Measurements from ENCODE around the gene DPYD. TPM values are rescaled to one million over a fixed set of nuclear protein-coding genes. Genes with fewer than 3 reads are reported as not detected.

The DPYD gene
- total and polyA plus RNA-seq, 4 donors: 17.7 to 99.3 (median 74.4) TPM

- Histone ChIP-seq H3K9ac (ENCODE audit: insufficient read depth in 1 of 2, low read length in 2 of 2) (no peak overlapping the region), H3K4me1 (ENCODE audit: control insufficient read depth in 5 of 5, insufficient read depth in 5 of 5, low read length in 5 of 5) (peaks cover 0 to 4% (median 0%) of the 10 kb centered on the region in 5 donors), H3K4me3 (no peak overlapping the region), H3K9me3 (ENCODE audit: control insufficient read depth in 4 of 4, insufficient read depth in 3 of 4, low read length in 3 of 4) (no peaks in the 10 kb centered on the region), H3K27ac (ENCODE audit: low read depth in 1 of 2, low read length in 1 of 2) (no peak overlapping the region), H3K27me3 (ENCODE audit: control insufficient read depth in 3 of 3, insufficient read depth in 3 of 3, low read length in 2 of 3) (no peaks in the 10 kb centered on the region), H3K36me3 (ENCODE audit: control insufficient read depth in 4 of 4, insufficient read depth in 4 of 4, low read length in 4 of 4) (no peaks in the 10 kb centered on the region)
- ATAC-seq (ENCODE audit: insufficient read depth, low FRiP score) (no peak), DNase-seq (no peak)
- TF ChIP-seq CTCF (IDR thresholded peaks at IDR 0.05; ENCODE audit: control extremely low read depth, extremely low read depth): no peak
These were observed 588.1 kb downstream of the DPYD start for GRCh38 chr1:97332716-97333115.

DNA sequence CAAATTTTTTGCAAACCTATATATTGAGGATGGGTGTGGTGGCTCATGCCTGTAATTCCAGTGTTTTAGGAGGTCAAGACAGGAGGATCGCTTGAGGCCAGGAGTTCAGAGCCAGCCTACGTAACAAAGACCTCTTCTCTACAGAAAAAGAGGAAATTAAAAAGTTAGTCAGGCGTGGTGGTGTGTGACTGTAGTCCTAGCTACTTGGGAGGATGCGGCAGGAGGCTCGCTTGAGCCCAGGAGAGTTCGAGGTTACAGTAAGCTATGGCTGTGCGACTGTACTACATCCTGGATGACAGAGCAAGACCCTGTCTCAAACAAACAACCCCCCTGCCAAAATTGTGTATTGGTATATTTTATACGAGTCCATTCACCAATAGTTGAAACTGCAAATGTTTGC, 589.7 kb downstream of the DPYD start:
- no peak overlapping the region for H3K4me3 ChIP-seq
- ATAC-seq (ENCODE audit: insufficient read depth, low FRiP score) (no peak), DNase-seq (no peak)
- no peak for TF ChIP-seq CTCF (IDR thresholded peaks at IDR 0.05; ENCODE audit: control extremely low read depth, extremely low read depth)
- H3K9me3 ChIP-seq (ENCODE audit: control insufficient read depth in 4 of 4, insufficient read depth in 3 of 4, low read length in 3 of 4): no peaks in the 10 kb centered on the region
- peaks cover 0 to 4% (median 0%) of the 10 kb centered on the region in 5 donors for H3K4me1 ChIP-seq (ENCODE audit: control insufficient read depth in 5 of 5, insufficient read depth in 5 of 5, low read length in 5 of 5)
- no peaks in the 10 kb centered on the region for H3K36me3 ChIP-seq (ENCODE audit: control insufficient read depth in 4 of 4, insufficient read depth in 4 of 4, low read length in 4 of 4)
- no peak overlapping the region for H3K27ac ChIP-seq (ENCODE audit: low read depth in 1 of 2, low read length in 1 of 2)
- no peaks in the 10 kb centered on the region for H3K27me3 ChIP-seq (ENCODE audit: control insufficient read depth in 3 of 3, insufficient read depth in 3 of 3, low read length in 2 of 3)
- no peak overlapping the region for H3K9ac ChIP-seq (ENCODE audit: insufficient read depth in 1 of 2, low read length in 2 of 2)
- 95 to 96% methylated on average over 8 of the region's 8 CpGs for WGBS, 2 donors

GRCh38 chr1:97314685-97315084, 606.1 kb downstream of the DPYD start:
- no peak for DNase-seq
- ATAC-seq (ENCODE audit: insufficient read depth, low FRiP score): no peak
- Histone ChIP-seq H3K27ac (ENCODE audit: low read depth in 1 of 2, low read length in 1 of 2) (no peak overlapping the region), H3K9me3 (ENCODE audit: control insufficient read depth in 4 of 4, insufficient read depth in 3 of 4, low read length in 3 of 4) (no peaks in the 10 kb centered on the region), H3K27me3 (ENCODE audit: control insufficient read depth in 3 of 3, insufficient read depth in 3 of 3, low read length in 2 of 3) (no peaks in the 10 kb centered on the region), H3K36me3 (ENCODE audit: control insufficient read depth in 4 of 4, insufficient read depth in 4 of 4, low read length in 4 of 4) (no peaks in the 10 kb centered on the region), H3K4me1 (ENCODE audit: control insufficient read depth in 5 of 5, insufficient read depth in 5 of 5, low read length in 5 of 5) (no peaks in the 10 kb centered on the region), H3K9ac (ENCODE audit: insufficient read depth in 1 of 2, low read length in 2 of 2) (no peak overlapping the region), H3K4me3 (no peak overlapping the region)
- WGBS, 2 donors: 81 to 89% methylated on average over 4 of the region's 4 CpGs
- TF ChIP-seq CTCF (IDR thresholded peaks at IDR 0.05; ENCODE audit: control extremely low read depth, extremely low read depth): no peak

- no peaks in the 10 kb centered on the region for H3K27me3 ChIP-seq (ENCODE audit: control insufficient read depth in 3 of 3, insufficient read depth in 3 of 3, low read length in 2 of 3)
- H3K4me1 ChIP-seq (ENCODE audit: control insufficient read depth in 5 of 5, insufficient read depth in 5 of 5, low read length in 5 of 5): peaks cover 0 to 12% (median 0%) of the 10 kb centered on the region in 5 donors
- H3K9ac ChIP-seq (ENCODE audit: insufficient read depth in 1 of 2, low read length in 2 of 2): no peak overlapping the region
- no peak overlapping the region for H3K4me3 ChIP-seq
- TF ChIP-seq CTCF (IDR thresholded peaks at IDR 0.05; ENCODE audit: control extremely low read depth, extremely low read depth): no peak
- H3K36me3 ChIP-seq (ENCODE audit: control insufficient read depth in 4 of 4, insufficient read depth in 4 of 4, low read length in 4 of 4): peaks cover 0 to 3% (median under 1%) of the 10 kb centered on the region in 4 donors
- ATAC-seq (ENCODE audit: insufficient read depth, low FRiP score) (no peak), DNase-seq (no peak)
- no peak overlapping the region for H3K27ac ChIP-seq (ENCODE audit: low read depth in 1 of 2, low read length in 1 of 2)
- H3K9me3 ChIP-seq (ENCODE audit: control insufficient read depth in 4 of 4, insufficient read depth in 3 of 4, low read length in 3 of 4): no peaks in the 10 kb centered on the region
- WGBS, 2 donors: 76 to 86% methylated on average over 1 of the region's 1 CpG
These were observed 612.7 kb downstream of the DPYD start for GRCh38 chr1:97308131-97308530.

All from lung (tissue), 12 donors.